Caco-2 (cell line): ENCODE measurements around the gene HSPBP1. TPM values are rescaled to one million over a fixed set of nuclear protein-coding genes. Genes with fewer than 3 reads are reported as not detected.

ENCODE experiments used
- BruUV-seq: library from RNA; stranded (reverse); fragments of 400-500 nt; replicated peaks from 2 replicates; lab custom pipeline; 2021; lab: Mats Ljungman, UMichigan
- CTCF ChIA-PET: fragments of 300-600 bp; sonication (Branson Sonifier 250); formaldehyde crosslinking; loops from one replicate; lab custom pipeline; 2022; ENCODE audit warnings: antibody characterized with exemption; lab: Charles Lee
- POLR2A ChIA-PET: fragments of 300-600 bp; sonication (Branson Sonifier 250); formaldehyde crosslinking; loops from one replicate; lab custom pipeline; 2022; ENCODE audit warnings: antibody characterized with exemption; lab: Charles Lee
- DNase-seq, 2 experiments: peaks; one replicate each; pipeline versions ENCODE4 v3.0.0 to v3.0.0-alpha.2; 2020 to 2022
- H3K27me3 ChIP-seq: replicated peaks from 2 replicates; pipeline ENCODE4 v1.6.0; 2011; ENCODE audit warnings: low read length; ENCODE audit not compliant: control insufficient read depth, insufficient read depth
- H3K36me3 ChIP-seq: 2 replicates; pipeline ENCODE4 v1.5.1; 2011; ENCODE audit warnings: low read length; ENCODE audit not compliant: control insufficient read depth, insufficient read depth
- H3K4me1 ChIP-seq: fragments of 250-450 bp; sonication (Bioruptor Pico); 2 replicates; pipeline ENCODE4 v1.5.1; 2020; ENCODE audit warnings: mild to moderate bottlenecking
- H3K4me3 ChIP-seq: 2 replicates; pipeline ENCODE4 v1.5.1; 2011; ENCODE audit warnings: low read depth, mild to moderate bottlenecking, control low read depth, low read length
- H3K9me3 ChIP-seq: fragments of 250-450 bp; sonication (Bioruptor Pico); 2 replicates; pipeline ENCODE4 v1.5.1; 2020; ENCODE audit warnings: mild to moderate bottlenecking, moderate library complexity
- H3K27ac Mint-ChIP-seq: one replicate; pipeline ENCODE4 v1.8.0; 2022; ENCODE audit warnings: mixed read lengths; ENCODE audit not compliant: unreplicated experiment
- H3K27me3 Mint-ChIP-seq: one replicate; pipeline ENCODE4 v1.8.0; 2022; ENCODE audit warnings: mixed read lengths; ENCODE audit not compliant: insufficient read depth, unreplicated experiment
- H3K36me3 Mint-ChIP-seq: one replicate; pipeline ENCODE4 v1.8.0; 2022; ENCODE audit warnings: mild to moderate bottlenecking, mixed read lengths; ENCODE audit not compliant: insufficient read depth, unreplicated experiment
- H3K4me1 Mint-ChIP-seq: one replicate; pipeline ENCODE4 v1.8.0; 2022; ENCODE audit warnings: low read depth, mixed read lengths; ENCODE audit not compliant: unreplicated experiment
- H3K4me3 Mint-ChIP-seq: one replicate; pipeline ENCODE4 v1.8.0; 2022; ENCODE audit warnings: mild to moderate bottlenecking, moderate library complexity, mixed read lengths; ENCODE audit not compliant: unreplicated experiment
- H3K9me3 Mint-ChIP-seq: one replicate; pipeline ENCODE4 v1.8.0; 2022; ENCODE audit warnings: mixed read lengths; ENCODE audit not compliant: unreplicated experiment
- CTCF ChIP-seq, 2 experiments: fragments of 200-600 bp in 1 of 2; IDR thresholded peaks; 1 replicate in 1 of 2; 2 replicates in 1 of 2; pipeline versions ENCODE4 v1.5.1 to v1.8.0; 2011 to 2022; ENCODE audit warnings: antibody characterized with exemption in 1 of 2, control low read depth in 1 of 2, inconsistent platforms in 1 of 2, low read depth in 1 of 2, low read length in 1 of 2, mild to moderate bottlenecking in 1 of 2, moderate library complexity in 1 of 2; ENCODE audit not compliant: insufficient read depth in 1 of 2, severe bottlenecking in 1 of 2, unreplicated experiment in 1 of 2
- intact Hi-C: fragments of 100-400 bp; cut with micrococcal nuclease; formaldehyde crosslinking; loops from one replicate; pipeline ENCODE4 v1.10.0; 2022; ENCODE audit not compliant: unreplicated experiment
- total RNA-seq: library from RNA; stranded (reverse); gene quantifications from 2 replicates; pipeline ENCODE4 v1.2.3, GENCODE V29; 2022

Gene HSPBP1
- total RNA-seq, 1 experiment from 2014 or later: 69.6 TPM

GRCh38 chr19:55297267-55297666 is 17.4 kb upstream of the HSPBP1 start:
- intact Hi-C loops: no loop called here
- Mint-ChIP-seq H3K4me3 (no peak overlapping the region), H3K27me3 (no peaks in the 10 kb centered on the region), H3K27ac (no peak overlapping the region), H3K36me3 (peaks cover 39% of the 10 kb centered on the region), H3K4me1 (no peaks in the 10 kb centered on the region), H3K9me3 (no peaks in the 10 kb centered on the region)
- no peaks in the 10 kb centered on the region for H3K27me3 ChIP-seq
- ChIA-PET CTCF (interaction anchor here (0.6 kb wide), 1 partner anchor 26 kb away, joined by 3 read pairs; no protein-coding TSS in a partner anchor), POLR2A (interaction anchor here (0.6 kb wide), 1 partner anchor 13 kb away, joined by 4 read pairs; no protein-coding TSS in a partner anchor)
- BruUV-seq: no TSS peak
- no peaks in the 10 kb centered on the region for H3K36me3 ChIP-seq
- no peaks in the 10 kb centered on the region for H3K9me3 ChIP-seq
- TF ChIP-seq CTCF (IDR thresholded peaks at IDR 0.05; ENCODE audit: insufficient read depth in 1 of 2, low read depth in 1 of 2, low read length in 1 of 2, severe bottlenecking in 1 of 2, unreplicated experiment in 1 of 2): no peak
- DNase-seq: no peak
- H3K4me3 ChIP-seq: no peak overlapping the region
- 0 out of 2 replicates have a peak, but pooled peaks cover 3% of the 10 kb centered on the region for H3K4me1 ChIP-seq

- no peak overlapping the region for H3K27ac Mint-ChIP-seq
- Histone ChIP-seq H3K4me3 (no peak overlapping the region), H3K9me3 (no peaks in the 10 kb centered on the region), H3K36me3 (no peaks in the 10 kb centered on the region), H3K4me1 (peaks cover 10% of the 10 kb centered on the region), H3K27me3 (no peaks in the 10 kb centered on the region)
- intact Hi-C loops: no loop called here
- no peak for TF ChIP-seq CTCF (IDR thresholded peaks at IDR 0.05; ENCODE audit: insufficient read depth in 1 of 2, low read depth in 1 of 2, low read length in 1 of 2, severe bottlenecking in 1 of 2, unreplicated experiment in 1 of 2)
- POLR2A ChIA-PET: no interaction called here
- DNase-seq: no peak
- H3K9me3 Mint-ChIP-seq: no peaks in the 10 kb centered on the region
- H3K36me3 Mint-ChIP-seq: peaks cover 35% of the 10 kb centered on the region
- CTCF ChIA-PET: interaction anchor here (1.0 kb wide), 1 partner anchor 50 kb away, joined by 3 read pairs; the partner anchor contains the start of gene KMT5C
- no peaks in the 10 kb centered on the region for H3K27me3 Mint-ChIP-seq
- BruUV-seq: no TSS peak
- H3K4me1 Mint-ChIP-seq: peaks cover 8% of the 10 kb centered on the region
- no peak overlapping the region for H3K4me3 Mint-ChIP-seq
Measured at GRCh38 chr19:55289117-55289796, 9.3 kb upstream of the HSPBP1 start.

- Mint-ChIP-seq H3K4me1 (peaks cover 8% of the 10 kb centered on the region), H3K27me3 (no peaks in the 10 kb centered on the region), H3K9me3 (no peaks in the 10 kb centered on the region), H3K27ac (no peak overlapping the region), H3K36me3 (peaks cover 30% of the 10 kb centered on the region), H3K4me3 (no peak overlapping the region)
- no peak for DNase-seq
- no TSS peak for BruUV-seq
- no peak overlapping the region for H3K4me3 ChIP-seq
- intact Hi-C loops: no loop called here
- no peaks in the 10 kb centered on the region for H3K36me3 ChIP-seq
- ChIA-PET CTCF (no interaction called here), POLR2A (interaction anchor here (0.6 kb wide), 1 partner anchor 51 kb away, joined by 8 read pairs; no protein-coding TSS in a partner anchor)
- H3K4me1 ChIP-seq: peaks cover 10% of the 10 kb centered on the region
- no peak for TF ChIP-seq CTCF (IDR thresholded peaks at IDR 0.05; ENCODE audit: insufficient read depth in 1 of 2, low read depth in 1 of 2, low read length in 1 of 2, severe bottlenecking in 1 of 2, unreplicated experiment in 1 of 2)
- no peaks in the 10 kb centered on the region for H3K27me3 ChIP-seq
- no peaks in the 10 kb centered on the region for H3K9me3 ChIP-seq
Measured at GRCh38 chr19:55287361-55288079, 7.6 kb upstream of the HSPBP1 start.
